Limb (tissue), 2 donors: ENCODE results near the gene SLC2A13.
"Not testable (repeated sequence)": the region's sequence is repeated elsewhere in the genome, so short reads cannot be mapped to it uniquely, and the experiment has no call there.

Experiments
- DNase-seq, 2 donors: peaks; one replicate each; pipeline ENCODE4 v3.0.0-alpha.2; 2016; ENCODE audit errors: extremely low spot score in 2 of 2

SLC2A13 gene

GRCh38 chr12:39868328-39868725, 237.6 kb downstream of the SLC2A13 start:
- no peak for DNase-seq

GRCh38 chr12:39867631-39868327, 238.1 kb downstream of the SLC2A13 start:
- DNase-seq: no peak

GRCh38 chr12:39866135-39866534, 239.7 kb downstream of the SLC2A13 start:
- DNase-seq: no peak

- DNase-seq: no peak
These were observed 245.2 kb downstream of the SLC2A13 start for GRCh38 chr12:39860695-39861094.

GRCh38 chr12:39853003-39853402, 252.9 kb downstream of the SLC2A13 start:
- DNase-seq: no peak

- no peak for DNase-seq
These were observed 253.5 kb downstream of the SLC2A13 start for GRCh38 chr12:39852346-39852745.

GRCh38 chr12:39848218-39848617, 257.7 kb downstream of the SLC2A13 start:
- not testable (repeated sequence) for DNase-seq

- no peak for DNase-seq
These were observed 258.8 kb downstream of the SLC2A13 start for GRCh38 chr12:39846971-39847650.

- no peak for DNase-seq
These were observed 259.6 kb downstream of the SLC2A13 start for GRCh38 chr12:39846304-39846703.

GRCh38 chr12:39840422-39840821, 265.5 kb downstream of the SLC2A13 start:
- DNase-seq: no peak

- DNase-seq: no peak
These were observed 266.8 kb downstream of the SLC2A13 start for GRCh38 chr12:39839072-39839471.

GRCh38 chr12:39835517-39836489, 270.1 kb downstream of the SLC2A13 start:
- no peak for DNase-seq

GRCh38 chr12:39831587-39832315, 274.1 kb downstream of the SLC2A13 start:
- DNase-seq: no peak

GRCh38 chr12:39830852-39831520, 274.9 kb downstream of the SLC2A13 start:
- DNase-seq: no peak

GRCh38 chr12:39830171-39830570, 275.7 kb downstream of the SLC2A13 start:
- no peak for DNase-seq

GRCh38 chr12:39824505-39825212, 281.2 kb downstream of the SLC2A13 start:
- no peak for DNase-seq

- DNase-seq: no peak
These were observed 289.2 kb downstream of the SLC2A13 start for GRCh38 chr12:39816671-39817185.

- DNase-seq: no peak
These were observed 290.1 kb downstream of the SLC2A13 start for GRCh38 chr12:39815746-39816145.

- no peak for DNase-seq
These were observed 291.3 kb downstream of the SLC2A13 start for GRCh38 chr12:39814626-39815025.

GRCh38 chr12:39813776-39814175, 292.1 kb downstream of the SLC2A13 start:
- peak in 1 of 2 donors; percentile 27 for DNase-seq
